Body of pancreas (tissue), 4 donors: ENCODE measurements around the gene EIF3B.

ENCODE experiments used
- CTCF ChIP-seq, 7 experiments: fragments of 450-650 bp in 4 of 7; fragments of 200-600 bp in 3 of 7; sonication (generic) in 3 of 7; IDR thresholded peaks; one replicate each; pipeline ENCODE4 v1.5.1; 2016 to 2019; ENCODE audit warnings: antibody characterized with exemption in 7 of 7
- POLR2A ChIP-seq, 3 donors: fragments of 450-650 bp; IDR thresholded peaks; one replicate each; pipeline ENCODE4 v1.6.1; 2016; ENCODE audit warnings: antibody characterized with exemption in 3 of 3, mild to moderate bottlenecking in 2 of 3

- TF ChIP-seq POLR2A (IDR thresholded peaks at IDR 0.05) (no peak), CTCF (IDR thresholded peaks at IDR 0.05) (no peak)
Measured at GRCh38 chr7:2398506-2398905, 43.9 kb downstream of the EIF3B start.
